IMR-90 (cell line): ENCODE measurements around the gene LIMS1. TPM values are rescaled to one million over a fixed set of nuclear protein-coding genes. Genes with fewer than 3 reads are reported as not detected.

Source experiments
- ATAC-seq: fragments of 200-7000 bp; cut with Tn5 transposase; 2 replicates; pipeline ENCODE4 v1.9.1; 2020; ENCODE audit warnings: low read depth, mild to moderate bottlenecking, moderate library complexity
- BruUV-seq: library from RNA; stranded (reverse); fragments of 400-500 nt; replicated peaks from 2 replicates; lab custom pipeline; 2021; lab: Mats Ljungman, UMichigan
- CTCF ChIA-PET: fragments of 300-600 bp; formaldehyde crosslinking; extraction: SDS; loops from one replicate; lab custom pipeline; 2021; ENCODE audit warnings: antibody characterized with exemption; lab: Yijun Ruan, JAX
- POLR2A ChIA-PET: fragments of 300-600 bp; sonication (Branson Sonifier 250); formaldehyde crosslinking; loops from one replicate; lab custom pipeline; 2022; ENCODE audit warnings: antibody characterized with exemption; ENCODE audit not compliant: unreplicated experiment; lab: Charles Lee
- DNase-seq: peaks from one replicate; pipeline ENCODE4 v3.0.0; 2013
- H2AFZ ChIP-seq: replicated peaks from 2 replicates; pipeline ENCODE3; 2013; ENCODE audit warnings: low read length, mild to moderate bottlenecking; ENCODE audit not compliant: poor library complexity
- H2AK5ac ChIP-seq: 2 replicates; pipeline ENCODE4 v1.6.1; 2013; ENCODE audit warnings: low read depth, low read length, inconsistent platforms
- H2AK9ac ChIP-seq: replicated peaks from 2 replicates; pipeline ENCODE3; 2013; ENCODE audit warnings: mild to moderate bottlenecking, low read depth, low read length, moderate library complexity; ENCODE audit not compliant: poor library complexity
- H2BK120ac ChIP-seq: 2 replicates; pipeline ENCODE4 v1.6.1; 2013; ENCODE audit warnings: low read depth, low read length, inconsistent platforms
- H2BK15ac ChIP-seq: 3 replicates; pipeline ENCODE4 v1.6.1; 2013; ENCODE audit warnings: low read depth, low read length, inconsistent platforms
- H2BK20ac ChIP-seq: 2 replicates; pipeline ENCODE4 v1.6.1; 2013; ENCODE audit warnings: low read depth, mild to moderate bottlenecking, inconsistent platforms, low read length, moderate library complexity
- H2BK5ac ChIP-seq: 2 replicates; pipeline ENCODE4 v1.6.1; 2013; ENCODE audit warnings: mild to moderate bottlenecking, low read depth, low read length, inconsistent platforms; ENCODE audit not compliant: poor library complexity, severe bottlenecking
- H3K14ac ChIP-seq: replicated peaks from 2 replicates; pipeline ENCODE4 v1.6.1; 2013; ENCODE audit warnings: low read depth, low read length, inconsistent platforms
- H3K18ac ChIP-seq: 2 replicates; pipeline ENCODE4 v1.6.1; 2013; ENCODE audit warnings: low read depth, low read length, control low read depth
- H3K23ac ChIP-seq: 2 replicates; pipeline ENCODE4 v1.6.1; 2013; ENCODE audit warnings: low read depth, low read length, inconsistent platforms
- H3K27ac ChIP-seq: 2 replicates; pipeline ENCODE4 v1.5.1; 2013; ENCODE audit warnings: mild to moderate bottlenecking, control low read depth, low read length; ENCODE audit not compliant: insufficient read depth
- H3K27me3 ChIP-seq: 2 replicates; pipeline ENCODE4 v1.6.1; 2013; ENCODE audit warnings: low read length; ENCODE audit not compliant: control insufficient read depth, insufficient read depth
- H3K36me3 ChIP-seq: 2 replicates; pipeline ENCODE4 v1.6.1; 2013; ENCODE audit warnings: low read length, mixed read lengths; ENCODE audit not compliant: control insufficient read depth, insufficient read depth
- H3K4ac ChIP-seq: 2 replicates; pipeline ENCODE4 v1.6.1; 2013; ENCODE audit warnings: low read depth, low read length, inconsistent platforms
- H3K4me1 ChIP-seq: 2 replicates; pipeline ENCODE4 v1.6.1; 2013; ENCODE audit warnings: low read length, mixed read lengths; ENCODE audit not compliant: control insufficient read depth, insufficient read depth
- H3K4me2 ChIP-seq: 2 replicates; pipeline ENCODE4 v1.6.1; 2013; ENCODE audit warnings: low read depth, mild to moderate bottlenecking, control low read depth, low read length, moderate library complexity
- H3K4me3 ChIP-seq: 2 replicates; pipeline ENCODE4 v1.5.1; 2013; ENCODE audit warnings: low read depth, mild to moderate bottlenecking, control low read depth, low read length, moderate library complexity; ENCODE audit not compliant: insufficient read depth
- H3K56ac ChIP-seq: 2 replicates; pipeline ENCODE4 v1.6.1; 2013; ENCODE audit warnings: low read length, inconsistent platforms; ENCODE audit not compliant: insufficient read depth; ENCODE audit errors: extremely low read depth
- H3K79me1 ChIP-seq, 2 experiments: 2 replicates each; pipeline ENCODE4 v1.6.1; 2013; ENCODE audit warnings: low read length in 2 of 2, inconsistent platforms in 1 of 2, low read depth in 1 of 2
- H3K9ac ChIP-seq: 2 replicates; pipeline ENCODE4 v1.6.1; 2013; ENCODE audit warnings: low read depth, low read length, control low read depth
- H3K9me1 ChIP-seq: 2 replicates; pipeline ENCODE4 v1.6.1; 2013; ENCODE audit warnings: low read length, inconsistent platforms; ENCODE audit not compliant: insufficient read depth
- H3K9me3 ChIP-seq: 2 replicates; pipeline ENCODE4 v1.6.1; 2013; ENCODE audit warnings: low read length; ENCODE audit not compliant: control insufficient read depth, insufficient read depth
- H4K20me1 ChIP-seq: 2 replicates; pipeline ENCODE4 v1.6.1; 2013; ENCODE audit warnings: low read length, inconsistent platforms; ENCODE audit not compliant: insufficient read depth
- H4K5ac ChIP-seq: 2 replicates; pipeline ENCODE4 v1.6.1; 2013; ENCODE audit warnings: mild to moderate bottlenecking, low read depth, low read length, control low read depth
- H4K8ac ChIP-seq, 2 experiments: 2 replicates each; pipeline ENCODE4 v1.6.1; 2013; ENCODE audit warnings: low read depth in 2 of 2, low read length in 2 of 2, control low read depth in 1 of 2, inconsistent platforms in 1 of 2
- H4K91ac ChIP-seq: 2 replicates; pipeline ENCODE4 v1.6.1; 2013; ENCODE audit warnings: low read depth, low read length, inconsistent platforms; ENCODE audit not compliant: insufficient read depth
- BHLHE40 ChIP-seq: fragments of 150-350 bp; IDR thresholded peaks from 2 replicates; pipeline ENCODE4 v1.6.1; 2016; ENCODE audit warnings: mild to moderate bottlenecking, low read depth, low read length
- CEBPB ChIP-seq: IDR thresholded peaks from 2 replicates; pipeline ENCODE4 v1.6.1; 2012; ENCODE audit warnings: low read depth, low read length, improper control_type of control experiment
- CTCF ChIP-seq: conservative IDR thresholded peaks from 2 replicates; pipeline ENCODE4 v1.5.1; 2012; ENCODE audit warnings: mild to moderate bottlenecking, low read depth, low read length, improper control_type of control experiment
- ELK1 ChIP-seq: fragments of 150-350 bp; IDR thresholded peaks from 2 replicates; pipeline ENCODE4 v1.6.1; 2016; ENCODE audit warnings: low read depth, mild to moderate bottlenecking, low read length, moderate library complexity, borderline replicate concordance
- FOS ChIP-seq: fragments of 150-350 bp; IDR thresholded peaks from 2 replicates; pipeline ENCODE4 v1.6.1; 2016; ENCODE audit warnings: low read depth, low read length
- MAFK ChIP-seq: IDR thresholded peaks from 2 replicates; pipeline ENCODE4 v1.6.1; 2012; ENCODE audit warnings: low read depth, low read length, improper control_type of control experiment
- MAZ ChIP-seq: IDR thresholded peaks from 2 replicates; pipeline ENCODE4 v1.6.1; 2012; ENCODE audit warnings: low read depth, mild to moderate bottlenecking, low read length, improper control_type of control experiment, moderate library complexity, borderline replicate concordance
- MXI1 ChIP-seq: IDR thresholded peaks from 2 replicates; pipeline ENCODE4 v1.6.1; 2012; ENCODE audit warnings: low read depth, mild to moderate bottlenecking, low read length, moderate library complexity, borderline replicate concordance
- NFE2L2 ChIP-seq: fragments of 150-350 bp; IDR thresholded peaks from 2 replicates; pipeline ENCODE4 v1.6.1; 2016; ENCODE audit warnings: low read depth, mild to moderate bottlenecking, low read length
- POLR2A ChIP-seq: IDR thresholded peaks from 2 replicates; pipeline ENCODE4 v1.6.1; 2012; ENCODE audit warnings: mild to moderate bottlenecking, low read depth, low read length
- RAD21 ChIP-seq: IDR thresholded peaks from 2 replicates; pipeline ENCODE4 v1.6.1; 2012; ENCODE audit warnings: low read length, improper control_type of control experiment
- RCOR1 ChIP-seq: IDR thresholded peaks from 2 replicates; pipeline ENCODE4 v1.6.1; 2012; ENCODE audit warnings: mild to moderate bottlenecking, low read length, improper control_type of control experiment; ENCODE audit not compliant: insufficient replicate concordance
- RFX5 ChIP-seq: IDR thresholded peaks from 2 replicates; pipeline ENCODE4 v1.8.0; 2012; ENCODE audit warnings: low read depth, mild to moderate bottlenecking, low read length, moderate library complexity
- USF2 ChIP-seq: fragments of 150-350 bp; IDR thresholded peaks from 2 replicates; pipeline ENCODE4 v1.6.1; 2017; ENCODE audit warnings: mild to moderate bottlenecking, antibody characterized with exemption, low read length, low read depth
- WGBS, 2 experiments: methylation state at CpG; one replicate each; pipeline versions ENCODE4 v1.1.5 to v1.1.7; 2013; ENCODE audit warnings: missing lambda C conversion rate in 2 of 2; ENCODE audit not compliant: insufficient read length in 1 of 2; ENCODE audit errors: extremely low coverage in 2 of 2; 5-methylcytosine and 5-hydroxymethylcytosine counted together
- dilution Hi-C: fragments of 300-500 bp; cut with HindIII; formaldehyde crosslinking; loops from one replicate; pipeline ENCODE4 v1.14.3; 2018; ENCODE audit warnings: low sequenced_read_pairs; ENCODE audit not compliant: unreplicated experiment
- in situ Hi-C: fragments of 300-500 bp; cut with MboI; formaldehyde crosslinking; loops from 3 replicates; pipeline ENCODE4 v1.14.3; 2019; ENCODE audit warnings: low sequenced_read_pairs, inconsistent platforms, mixed read lengths
- intact Hi-C: fragments of 100-400 bp; cut with micrococcal nuclease; formaldehyde crosslinking; loops from 2 replicates; pipeline ENCODE4 v1.10.0; 2022
- polyA plus RNA-seq, 3 experiments: library from polyadenylated mRNA; depleted of rRNA; stranded (reverse); fragments of >200 nt; gene quantifications; 2 replicates each; pipeline ENCODE4 v1.2.3, GENCODE V29; 2012; ENCODE audit warnings: low replicate concordance in 1 of 3
- total RNA-seq: library from RNA; depleted of rRNA; stranded (reverse); fragments of >200 nt; gene quantifications from 2 replicates; pipeline ENCODE4 v1.2.3, GENCODE V29; 2012

LIMS1 gene
- total and polyA plus RNA-seq, 2 of the 4 experiments (the other 2 are of a cell fraction) = 59.1 to 131 TPM

GRCh38 chr2:108542071-108542470 lies 7.8 kb downstream of the LIMS1 start:
- Histone ChIP-seq H2BK15ac (peak overlapping the region; percentile 8; the same call in 1 of the 3 replicates), H3K36me3 (peaks cover 2% of the 10 kb centered on the region), H2AK5ac (no peak overlapping the region), H3K27ac (peak overlapping the region; percentile 45; the same call in 1 of the 2 replicates), H2BK5ac (no peak overlapping the region), H2BK20ac (no peak overlapping the region), H4K8ac (0 out of 4 replicates have a peak overlapping the region, but pooled peaks of 1 of the 2 experiments have one; percentile 0), H3K4me1 (peaks cover 12% of the 10 kb centered on the region), H3K4me2 (peak overlapping the region; percentile 33), H3K9ac (no peak overlapping the region), H3K56ac (no peak overlapping the region), H3K4ac (no peak overlapping the region), H4K20me1 (peaks cover 63% of the 10 kb centered on the region), H3K27me3 (no peaks in the 10 kb centered on the region), H2AFZ (no peak overlapping the region), H3K4me3 (no peak overlapping the region), H3K18ac (no peak overlapping the region), H2BK120ac (no peak overlapping the region), H2AK9ac (no peak overlapping the region), H3K9me3 (no peaks in the 10 kb centered on the region), H3K23ac (no peak overlapping the region; the same call in 1 of the 2 replicates), H3K79me1 (peaks cover 25 to 84% of the 10 kb centered on the region in 2 experiments), H3K9me1 (peaks cover 15% of the 10 kb centered on the region), H3K14ac (peak overlapping the region; percentile 42), H4K5ac (no peak overlapping the region), H4K91ac (no peak overlapping the region)
- in situ Hi-C loops (no loop called here), dilution Hi-C loops (no loop called here), intact Hi-C loops (no loop called here)
- WGBS, 2 experiments = no CpG with 5 or more reads among the region's 4 CpGs
- ChIA-PET CTCF (no interaction called here), POLR2A (interaction anchor here (0.6 to 1.1 kb wide), 2 partner anchors 9 to 40 kb away, joined by 3 to 5 read pairs; no protein-coding TSS in a partner anchor)
- no TSS peak for BruUV-seq
- peak; percentile 73 for ATAC-seq
- no peak for TF ChIP-seq RCOR1
- no peak for TF ChIP-seq MAFK
- no peak for TF ChIP-seq USF2
- TF ChIP-seq NFE2L2 = no peak
- TF ChIP-seq ELK1 = no peak
- TF ChIP-seq POLR2A = no peak
- no peak for TF ChIP-seq MXI1
- no peak for TF ChIP-seq BHLHE40
- no peak for TF ChIP-seq FOS
- TF ChIP-seq MAZ = no peak
- no peak for TF ChIP-seq RFX5
- TF ChIP-seq RAD21 = no peak
- no peak for TF ChIP-seq CTCF
- no peak for TF ChIP-seq CEBPB
- DNase-seq = peak; percentile 63
